Natural killer cell (primary cell): ENCODE data around the gene POLG2. TPM values are rescaled to one million over a fixed set of nuclear protein-coding genes. Genes with fewer than 3 reads are reported as not detected.

Experiments
- ATAC-seq, 3 donors: fragments of 150-1000 bp in 2 of 3; fragments of 200-7000 bp in 1 of 3; cut with Tn5 transposase; 1 replicate in 1 of 3; 2 replicates in 2 of 3; pipeline ENCODE4 v1.10.0; 2021; ENCODE audit warnings: mild to moderate bottlenecking in 2 of 3, moderate library complexity in 2 of 3
- DNase-seq, 2 donors: peaks; one replicate each; pipeline versions ENCODE4 v3.0.0 to v3.0.0-alpha.2; 2013 to 2021; ENCODE audit warnings: mixed read lengths in 1 of 2
- H3K27ac ChIP-seq: one replicate; pipeline ENCODE4 v1.5.1; 2013; ENCODE audit warnings: mild to moderate bottlenecking, low read length
- H3K27me3 ChIP-seq: one replicate; pipeline ENCODE4 v1.6.1; 2013; ENCODE audit warnings: low read length; ENCODE audit not compliant: control insufficient read depth, insufficient read depth
- H3K36me3 ChIP-seq: one replicate; pipeline ENCODE4 v1.6.1; 2013; ENCODE audit warnings: low read length; ENCODE audit not compliant: control insufficient read depth, insufficient read depth
- H3K4me1 ChIP-seq: one replicate; pipeline ENCODE4 v1.6.1; 2013; ENCODE audit warnings: low read length; ENCODE audit not compliant: control insufficient read depth, insufficient read depth
- H3K4me3 ChIP-seq: one replicate; pipeline ENCODE4 v1.5.1; 2013; ENCODE audit warnings: low read length
- H3K9me3 ChIP-seq: one replicate; pipeline ENCODE4 v1.6.1; 2013; ENCODE audit warnings: low read length; ENCODE audit not compliant: control insufficient read depth, insufficient read depth
- H3K27ac Mint-ChIP-seq, 2 donors: one replicate each; pipeline ENCODE4 v1.8.0; 2022; ENCODE audit warnings: mild to moderate bottlenecking in 2 of 2, mixed read lengths in 2 of 2, moderate library complexity in 1 of 2
- H3K27me3 Mint-ChIP-seq, 2 donors: one replicate each; pipeline ENCODE4 v1.8.0; 2022; ENCODE audit warnings: low read depth in 2 of 2, mixed read lengths in 2 of 2
- H3K36me3 Mint-ChIP-seq: one replicate; pipeline ENCODE4 v1.8.0; 2022; ENCODE audit warnings: mixed read lengths
- H3K4me1 Mint-ChIP-seq, 2 donors: one replicate each; pipeline ENCODE4 v1.8.0; 2022; ENCODE audit warnings: mixed read lengths in 2 of 2
- H3K4me3 Mint-ChIP-seq: one replicate; pipeline ENCODE4 v1.8.0; 2022; ENCODE audit warnings: mild to moderate bottlenecking, moderate library complexity, mixed read lengths
- H3K9me3 Mint-ChIP-seq, 2 donors: one replicate each; pipeline ENCODE4 v1.8.0; 2022; ENCODE audit warnings: mixed read lengths in 2 of 2
- CTCF ChIP-seq: fragments of 200-600 bp; IDR thresholded peaks from one replicate; pipeline ENCODE4 v1.8.0; 2022; ENCODE audit warnings: antibody characterized with exemption
- WGBS: methylation state at CpG from one replicate; pipeline ENCODE4 v1.1.7; 2013; ENCODE audit warnings: missing lambda C conversion rate; ENCODE audit not compliant: insufficient coverage; 5-methylcytosine and 5-hydroxymethylcytosine counted together
- intact Hi-C: fragments of 100-400 bp; cut with micrococcal nuclease; formaldehyde crosslinking; loops from one replicate; pipeline ENCODE4 v1.14.2; 2022
- total RNA-seq, 4 donors: library from RNA; stranded (reverse); fragments of 120-200 nt in 1 of 4; gene quantifications; one replicate each; pipeline versions ENCODE4 v1.2.3 to v1.2.4, GENCODE V29; 2013 to 2022

POLG2 gene
- total RNA-seq, 3 donors from 2014 or later (not counting 1 experiment from before 2014, with no cell fraction given), result 34.7 to 65.3 (median 41.2) TPM

- peaks cover 75 to 76% of the 10 kb centered on the region in 2 donors for H3K4me1 Mint-ChIP-seq
- H3K27ac Mint-ChIP-seq, result peak overlapping the region; percentile 97 to 99
- Histone ChIP-seq H3K4me1 (peaks cover 12% of the 10 kb centered on the region), H3K9me3 (no peaks in the 10 kb centered on the region), H3K27me3 (no peaks in the 10 kb centered on the region), H3K4me3 (peak overlapping the region; percentile 85), H3K27ac (peak overlapping the region; percentile 94), H3K36me3 (peaks cover 62% of the 10 kb centered on the region)
- DNase-seq (peak; percentile 86 to 94), ATAC-seq (peak; percentile 42 to 54 (median 46))
- H3K27me3 Mint-ChIP-seq, result no peaks in the 10 kb centered on the region
- H3K36me3 Mint-ChIP-seq, result peaks cover 62% of the 10 kb centered on the region
- no peaks in the 10 kb centered on the region for H3K9me3 Mint-ChIP-seq
- TF ChIP-seq CTCF, result no peak
- under 1% methylated on average over 75 of the region's 76 CpGs for WGBS
- intact Hi-C loops, result loop anchor here (1.0 to 5.0 kb wide), 5 partner anchors 8 to 733 kb away; partner anchors contain the start of genes CCDC47, DDX42, POLG2 and SMARCD2
- peak overlapping the region; percentile 95 for H3K4me3 Mint-ChIP-seq
These were observed 8.7 kb upstream of the POLG2 start for GRCh38 chr17:64505340-64506200.

GRCh38 chr17:64504769-64505339, 8.0 kb upstream of the POLG2 start:
- H3K36me3 Mint-ChIP-seq, result peaks cover 62% of the 10 kb centered on the region
- ATAC-seq, result no peak
- H3K4me1 Mint-ChIP-seq, result peaks cover 82 to 83% of the 10 kb centered on the region in 2 donors
- H3K4me3 Mint-ChIP-seq, result peak overlapping the region; percentile 95
- intact Hi-C loops, result loop anchor here (5.0 kb wide), 3 partner anchors 142 to 733 kb away; partner anchors contain the start of genes CCDC47, DDX42 and SMURF2
- Histone ChIP-seq H3K4me3 (peak overlapping the region; percentile 85), H3K27me3 (no peaks in the 10 kb centered on the region), H3K9me3 (no peaks in the 10 kb centered on the region), H3K36me3 (peaks cover 62% of the 10 kb centered on the region), H3K4me1 (peaks cover 12% of the 10 kb centered on the region), H3K27ac (peak overlapping the region; percentile 94)
- peak overlapping the region; percentile 97 to 99 for H3K27ac Mint-ChIP-seq
- under 1% methylated on average over 13 of the region's 13 CpGs for WGBS
- H3K9me3 Mint-ChIP-seq, result no peaks in the 10 kb centered on the region
- no peak for TF ChIP-seq CTCF
- DNase-seq, result no peak
- no peaks in the 10 kb centered on the region for H3K27me3 Mint-ChIP-seq

GRCh38 chr17:64503821-64504768, 7.2 kb upstream of the POLG2 start:
- no peaks in the 10 kb centered on the region for H3K9me3 ChIP-seq
- peaks cover 62% of the 10 kb centered on the region for H3K36me3 ChIP-seq
- peaks cover 83 to 88% of the 10 kb centered on the region in 2 donors for H3K4me1 Mint-ChIP-seq
- no peak for TF ChIP-seq CTCF
- WGBS, result 45% methylated on average over 6 of the region's 7 CpGs
- peaks cover 70% of the 10 kb centered on the region for H3K36me3 Mint-ChIP-seq
- H3K4me1 ChIP-seq, result peaks cover 10% of the 10 kb centered on the region
- H3K4me3 Mint-ChIP-seq, result peak overlapping the region; percentile 95
- H3K27ac Mint-ChIP-seq, result peak overlapping the region; percentile 97 to 99
- DNase-seq (peak in 1 of 2 donors; percentile 37), ATAC-seq (no peak)
- H3K4me3 ChIP-seq, result peak overlapping the region; percentile 85
- H3K27me3 Mint-ChIP-seq, result no peaks in the 10 kb centered on the region
- no peaks in the 10 kb centered on the region for H3K27me3 ChIP-seq
- peak overlapping the region; percentile 94 for H3K27ac ChIP-seq
- intact Hi-C loops, result no loop called here
- H3K9me3 Mint-ChIP-seq, result no peaks in the 10 kb centered on the region
